SK-N-SH (cell line): ENCODE results near the gene P2RY14. TPM values are rescaled to one million over a fixed set of nuclear protein-coding genes. Genes with fewer than 3 reads are reported as not detected.

Experiments used
- CTCF ChIA-PET: fragments of 300-600, 350-600 bp; formaldehyde crosslinking; extraction: SDS; loops from one replicate; lab custom pipeline; 2021; lab: Yijun Ruan, JAX
- POLR2A ChIA-PET: fragments of 350-600 bp; sonication (Branson Sonifier 250); formaldehyde crosslinking; extraction: SDS; loops from one replicate; lab custom pipeline; 2020; ENCODE audit warnings: antibody characterized with exemption, inconsistent platforms; lab: Yijun Ruan, JAX
- DNase-seq: peaks from one replicate; pipeline ENCODE4 v3.0.0; 2012
- H2AFZ ChIP-seq: fragments of 200-600 bp; sonication (generic); 2 replicates; pipeline ENCODE4 v1.8.1; 2016; ENCODE audit warnings: antibody characterized with exemption, mild to moderate bottlenecking, low read depth
- H3F3A ChIP-seq: fragments of 200-600 bp; sonication (generic); replicated peaks from 2 replicates; pipeline ENCODE3; 2016; ENCODE audit warnings: antibody characterized with exemption, mild to moderate bottlenecking; ENCODE audit not compliant: insufficient read depth
- H3K27ac ChIP-seq, 2 experiments: fragments of 200-500 bp in 1 of 2; fragments of 200-600 bp in 1 of 2; sonication (Bioruptor generic) in 1 of 2; sonication (generic), shearing (Covaris generic) in 1 of 2; 2 replicates each; pipeline versions ENCODE4 v1.5.1 to v1.6.1; 2014 to 2016; ENCODE audit warnings: low read depth in 2 of 2, inconsistent platforms in 1 of 2, low read length in 1 of 2, mild to moderate bottlenecking in 1 of 2, mixed read lengths in 1 of 2
- H3K27me3 ChIP-seq: fragments of 200-600 bp; sonication (generic), shearing (Covaris generic); 2 replicates; pipeline ENCODE4 v1.6.1; 2016; ENCODE audit warnings: mixed run types; ENCODE audit not compliant: insufficient read depth
- H3K36me3 ChIP-seq, 2 experiments: fragments of 200-500 bp in 1 of 2; fragments of 200-600 bp in 1 of 2; sonication (Bioruptor generic) in 1 of 2; sonication (generic) in 1 of 2; replicated peaks in 1 of 2; 2 replicates each; pipeline versions ENCODE3 to v1.5.1; 2014 to 2016; ENCODE audit warnings: low read length in 1 of 2, mild to moderate bottlenecking in 1 of 2; ENCODE audit not compliant: insufficient read depth in 2 of 2, control insufficient read depth in 1 of 2
- H3K4me1 ChIP-seq, 2 experiments: fragments of 200-500 bp in 1 of 2; fragments of 200-600 bp in 1 of 2; sonication (Bioruptor generic) in 1 of 2; sonication (generic), shearing (Covaris generic) in 1 of 2; 2 replicates each; pipeline versions ENCODE4 v1.5.1 to v1.6.1; 2014 to 2016; ENCODE audit warnings: low read depth in 1 of 2, low read length in 1 of 2, mixed run types in 1 of 2; ENCODE audit not compliant: insufficient read depth in 2 of 2, control insufficient read depth in 1 of 2
- H3K4me2 ChIP-seq: fragments of 200-600 bp; sonication (generic), shearing (Covaris generic); 2 replicates; pipeline ENCODE4 v1.6.1; 2017; ENCODE audit warnings: mixed run types
- H3K4me3 ChIP-seq, 2 experiments: fragments of 200-500 bp in 1 of 2; fragments of 200-600 bp in 1 of 2; sonication (Bioruptor generic) in 1 of 2; sonication (generic), shearing (Covaris generic) in 1 of 2; 2 replicates each; pipeline versions ENCODE4 v1.5.1 to v1.8.1; 2014 to 2016; ENCODE audit warnings: low read depth in 2 of 2, inconsistent platforms in 1 of 2, low read length in 1 of 2, mild to moderate bottlenecking in 1 of 2, mixed read lengths in 1 of 2, moderate library complexity in 1 of 2
- H3K79me2 ChIP-seq: fragments of 200-600 bp; sonication (generic); 2 replicates; pipeline ENCODE4 v1.8.1; 2017; ENCODE audit warnings: mild to moderate bottlenecking; ENCODE audit not compliant: insufficient read depth
- H3K9ac ChIP-seq: fragments of 200-600 bp; sonication (generic); 2 replicates; pipeline ENCODE4 v1.6.1; 2017; ENCODE audit warnings: mixed run types
- H3K9me2 ChIP-seq: fragments of 200-600 bp; sonication (generic); 2 replicates; pipeline ENCODE4 v1.6.1; 2017; ENCODE audit warnings: mixed run types
- H3K9me3 ChIP-seq: fragments of 200-600 bp; sonication (generic); 2 replicates; pipeline ENCODE4 v1.6.1; 2017; ENCODE audit warnings: mixed run types, mild to moderate bottlenecking, moderate library complexity
- H4K20me1 ChIP-seq: fragments of 200-600 bp; sonication (generic); 2 replicates; pipeline ENCODE4 v1.6.1; 2017; ENCODE audit warnings: mild to moderate bottlenecking, mixed run types; ENCODE audit not compliant: insufficient read depth
- CTCF ChIP-seq: fragments of 200-600 bp; sonication (generic); IDR thresholded peaks from 2 replicates; pipeline ENCODE4 v1.6.1; 2017; ENCODE audit warnings: antibody characterized with exemption, mild to moderate bottlenecking, moderate library complexity
- FOXJ3 ChIP-seq: sonication (generic); formaldehyde crosslinking; IDR thresholded peaks from 2 replicates; pipeline ENCODE4 v1.5.1; 2020; ENCODE audit warnings: mild to moderate bottlenecking, missing genetic modification reagents
- GABPA ChIP-seq: IDR thresholded peaks from 2 replicates; pipeline ENCODE4 v1.4.0; 2012; ENCODE audit warnings: low read depth, mild to moderate bottlenecking
- MEF2A ChIP-seq: IDR thresholded peaks from 2 replicates; pipeline ENCODE4 v1.4.0; 2012; ENCODE audit warnings: low read depth, borderline replicate concordance
- POLR2AphosphoS5 ChIP-seq: IDR thresholded peaks from 2 replicates; pipeline ENCODE4 v1.6.1; 2012; ENCODE audit warnings: low read depth, low read length
- RAD21 ChIP-seq: IDR thresholded peaks from 2 replicates; pipeline ENCODE4 v1.6.1; 2012; ENCODE audit warnings: mild to moderate bottlenecking, low read length
- TCF12 ChIP-seq: IDR thresholded peaks from 2 replicates; pipeline ENCODE4 v1.4.0; 2012
- USF2 ChIP-seq: fragments of 150-350 bp; IDR thresholded peaks from 2 replicates; pipeline ENCODE4 v1.6.1; 2017; ENCODE audit warnings: antibody characterized with exemption, low read length, low read depth, borderline replicate concordance
- ZBTB33 ChIP-seq: IDR thresholded peaks from 2 replicates; pipeline ENCODE4 v1.4.0; 2012; ENCODE audit warnings: low read depth, borderline replicate concordance
- WGBS: methylation state at CpG from one replicate; pipeline ENCODE4 v1.1.6; 2017; ENCODE audit warnings: low lambda C conversion rate; 5-methylcytosine and 5-hydroxymethylcytosine counted together
- polyA plus RNA-seq, 3 experiments: library from polyadenylated mRNA; depleted of rRNA; stranded (reverse); fragments of >200 nt; gene quantifications; 2 replicates each; pipeline ENCODE4 v1.2.3, GENCODE V29; 2012
- TF ChIP-seq, protein P1 (sequence below): IDR thresholded peaks from 2 replicates; pipeline ENCODE4 v1.4.0; 2012; ENCODE audit warnings: low read depth, borderline replicate concordance
- TF ChIP-seq, protein P2 (sequence below): IDR thresholded peaks from 2 replicates; pipeline ENCODE4 v1.4.0; 2012; ENCODE audit warnings: low read depth

P2RY14 gene
- polyA plus RNA-seq, 1 of the 3 experiments (the other 2 are of a cell fraction), result not detected

DNA sequence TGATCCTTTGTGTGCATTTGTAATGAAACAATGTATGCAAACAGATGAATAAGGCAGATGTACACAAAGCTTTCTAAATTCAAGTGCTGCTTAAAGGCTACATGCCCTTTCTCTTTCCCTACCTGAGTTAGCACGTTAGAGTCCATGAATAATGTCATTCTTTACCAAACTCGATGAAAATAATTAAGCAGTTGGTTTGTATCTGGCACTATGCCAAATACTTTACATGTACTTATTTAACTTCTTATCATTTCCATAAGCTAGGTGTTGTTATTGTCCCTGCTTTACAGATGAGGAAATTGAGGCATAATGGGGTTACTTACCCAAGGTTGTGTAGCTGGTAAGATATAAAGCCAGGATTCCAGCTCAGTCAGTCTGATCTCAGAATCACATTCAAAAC lies 77.8 kb downstream of the P2RY14 start (continued):
- TF ChIP-seq, protein P1, sequence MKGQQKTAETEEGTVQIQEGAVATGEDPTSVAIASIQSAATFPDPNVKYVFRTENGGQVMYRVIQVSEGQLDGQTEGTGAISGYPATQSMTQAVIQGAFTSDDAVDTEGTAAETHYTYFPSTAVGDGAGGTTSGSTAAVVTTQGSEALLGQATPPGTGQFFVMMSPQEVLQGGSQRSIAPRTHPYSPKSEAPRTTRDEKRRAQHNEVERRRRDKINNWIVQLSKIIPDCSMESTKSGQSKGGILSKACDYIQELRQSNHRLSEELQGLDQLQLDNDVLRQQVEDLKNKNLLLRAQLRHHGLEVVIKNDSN, result no peak
- TF ChIP-seq RAD21 (no peak), POLR2AphosphoS5 (no peak), MEF2A (no peak)

DNA sequence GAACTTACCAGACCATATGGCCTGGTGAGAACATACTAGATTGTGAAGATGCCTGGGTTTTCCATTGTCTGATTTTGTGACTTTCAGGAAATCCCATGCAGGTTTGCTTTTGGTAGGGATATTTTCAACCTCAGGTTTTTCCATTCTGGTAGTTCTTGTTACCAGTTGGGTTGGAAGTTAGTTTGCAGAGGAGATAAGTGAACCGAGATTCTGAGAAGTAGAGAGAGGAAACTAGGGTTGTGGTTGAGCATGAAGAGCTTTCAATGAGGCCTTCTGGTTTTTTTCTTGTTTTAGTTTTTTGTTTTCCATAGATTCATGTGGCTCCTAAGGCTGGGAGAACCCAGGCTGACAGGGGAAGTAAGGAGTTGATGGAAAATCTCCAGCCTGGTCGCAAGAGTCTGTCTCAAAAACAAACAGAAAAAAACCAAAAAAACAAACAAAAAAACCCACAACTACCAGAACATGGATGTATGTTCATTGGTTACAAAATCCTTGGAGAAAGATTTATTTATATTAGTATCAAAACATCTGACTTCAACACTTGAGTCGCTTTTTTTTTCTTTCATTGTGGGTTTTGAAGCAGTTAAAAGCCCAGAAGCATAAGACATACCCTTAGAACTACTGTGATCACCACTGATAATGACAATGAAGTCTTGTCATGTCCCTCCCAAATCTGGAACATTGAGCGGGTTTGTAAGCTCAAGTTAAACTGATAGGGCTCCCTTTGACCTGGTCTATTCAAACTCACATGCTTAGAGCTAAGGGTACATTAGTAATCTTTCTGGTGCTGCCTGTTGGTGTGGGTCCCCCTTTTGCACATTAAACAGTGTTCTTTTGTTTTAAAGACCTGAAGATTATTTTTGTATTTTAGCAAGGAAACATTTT lies 78.5 kb downstream of the P2RY14 start:
- Histone ChIP-seq H3K4me1 (no peaks in the 10 kb centered on the region), H3K79me2 (no peaks in the 10 kb centered on the region), H2AFZ (no peak overlapping the region), H3K4me2 (no peak overlapping the region), H3F3A (no peaks in the 10 kb centered on the region), H4K20me1 (no peaks in the 10 kb centered on the region), H3K4me3 (no peak overlapping the region)
- CTCF ChIA-PET, result interaction anchor here (0.6 to 1.0 kb wide), 2 partner anchors 15 to 83 kb away, joined by 3 read pairs; no protein-coding TSS in a partner anchor
- WGBS, result 58% methylated on average over 4 of the region's 4 CpGs
- no peak for TF ChIP-seq ZBTB33
- TF ChIP-seq, protein P2, sequence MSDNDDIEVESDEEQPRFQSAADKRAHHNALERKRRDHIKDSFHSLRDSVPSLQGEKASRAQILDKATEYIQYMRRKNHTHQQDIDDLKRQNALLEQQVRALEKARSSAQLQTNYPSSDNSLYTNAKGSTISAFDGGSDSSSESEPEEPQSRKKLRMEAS, result no peak
- TF ChIP-seq RAD21, result no peak
- TF ChIP-seq, all 33 proteins: peak for 0
- H3K9me3 ChIP-seq, result no peaks in the 10 kb centered on the region
- DNase-seq, result no peak
- no peak overlapping the region for H3K27ac ChIP-seq
- H3K36me3 ChIP-seq, result no peaks in the 10 kb centered on the region
- POLR2A ChIA-PET, result no interaction called here
- no peaks in the 10 kb centered on the region for H3K9me2 ChIP-seq
- H3K27me3 ChIP-seq, result no peaks in the 10 kb centered on the region
- no peak overlapping the region for H3K9ac ChIP-seq

DNA sequence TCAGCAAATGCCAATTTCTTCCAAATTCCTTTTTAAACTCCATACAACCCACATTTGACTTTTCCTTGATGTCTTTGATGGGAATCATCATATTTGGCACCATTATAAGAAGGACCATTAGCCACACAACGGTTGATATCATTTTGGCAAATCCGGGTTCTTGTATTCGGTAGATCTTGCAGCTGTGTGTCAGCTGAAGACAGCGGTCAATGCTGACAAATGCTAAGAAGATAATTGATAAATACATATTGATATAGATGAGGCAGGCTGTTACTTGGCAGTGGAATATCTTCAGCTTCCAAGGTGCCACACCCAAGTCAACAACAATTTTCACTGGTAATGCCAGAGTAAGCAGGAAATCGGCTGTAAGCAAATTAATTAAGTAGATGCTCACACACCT lies 79.5 kb downstream of the P2RY14 start:
- no peaks in the 10 kb centered on the region for H3K27me3 ChIP-seq
- POLR2A ChIA-PET, result no interaction called here
- H3K36me3 ChIP-seq, result no peaks in the 10 kb centered on the region
- H4K20me1 ChIP-seq, result no peaks in the 10 kb centered on the region
- H3K4me3 ChIP-seq, result no peak overlapping the region
- no peak for TF ChIP-seq CTCF
- no peak for TF ChIP-seq MEF2A
- no peak for TF ChIP-seq GABPA
- TF ChIP-seq USF2, result no peak
- TF ChIP-seq TCF12, result no peak
- TF ChIP-seq POLR2AphosphoS5, result no peak
- TF ChIP-seq FOXJ3 (CRISPR knock-in tag), result no peak
- H3K9me2 ChIP-seq, result no peaks in the 10 kb centered on the region
- H3K9ac ChIP-seq, result no peak overlapping the region
- no peaks in the 10 kb centered on the region for H3K9me3 ChIP-seq
- H3K4me1 ChIP-seq, result no peaks in the 10 kb centered on the region
- no peak for DNase-seq
- WGBS, result 78% methylated on average over 5 of the region's 5 CpGs
- H3K79me2 ChIP-seq, result no peaks in the 10 kb centered on the region
- no peaks in the 10 kb centered on the region for H3F3A ChIP-seq
- CTCF ChIA-PET, result no interaction called here
- no peak overlapping the region for H2AFZ ChIP-seq
- H3K27ac ChIP-seq, result no peak overlapping the region
- H3K4me2 ChIP-seq, result no peak overlapping the region
